Heart right ventricle (tissue), 16 donors: Measurements from ENCODE around the gene SPATA31D1. TPM values are rescaled to one million over a fixed set of nuclear protein-coding genes. Genes with fewer than 3 reads are reported as not detected.

Experiments
- ATAC-seq, 8 donors: fragments of 200-7000 bp; cut with Tn5 transposase; one replicate each; pipeline ENCODE4 v1.9.1; 2020; ENCODE audit warnings: mild to moderate bottlenecking in 8 of 8, moderate library complexity in 8 of 8, moderate number of reproducible peaks in 1 of 8
- DNase-seq, 2 donors: peaks; one replicate each; pipeline ENCODE4 v3.0.0-alpha.2; 2020
- H3K27ac ChIP-seq, 10 donors: fragments of 200-600 bp; sonication (generic) in 2 of 10; one replicate each; pipeline versions ENCODE4 v1.5.0 to v1.8.0; 2020 to 2022; ENCODE audit warnings: mild to moderate bottlenecking in 3 of 10
- H3K27me3 ChIP-seq, 7 donors: fragments of 200-600 bp; one replicate each; pipeline ENCODE4 v1.8.0; 2021 to 2022; ENCODE audit warnings: mild to moderate bottlenecking in 2 of 7
- H3K36me3 ChIP-seq, 9 donors: fragments of 200-600 bp; sonication (generic) in 1 of 9; one replicate each; pipeline versions ENCODE4 v1.5.0 to v1.8.0; 2020 to 2022; ENCODE audit warnings: mild to moderate bottlenecking in 2 of 9
- H3K4me1 ChIP-seq, 9 donors: fragments of 200-600 bp; sonication (generic) in 1 of 9; one replicate each; pipeline versions ENCODE4 v1.5.0 to v1.8.0; 2020 to 2022; ENCODE audit warnings: mild to moderate bottlenecking in 4 of 9
- H3K4me3 ChIP-seq, 10 donors: fragments of 200-600 bp; sonication (generic) in 2 of 10; one replicate each; pipeline versions ENCODE4 v1.5.0 to v1.8.0; 2020 to 2022; ENCODE audit warnings: mild to moderate bottlenecking in 7 of 10, moderate library complexity in 2 of 10
- H3K9me3 ChIP-seq, 11 donors: fragments of 200-600 bp in 10 of 11; sonication (generic) in 2 of 11; one replicate each; pipeline versions ENCODE4 v1.5.0 to v1.8.0; 2013 to 2022; ENCODE audit warnings: mild to moderate bottlenecking in 2 of 11, control low read depth in 1 of 11, moderate library complexity in 1 of 11
- CTCF ChIP-seq, 9 donors: fragments of 200-600 bp; sonication (generic) in 2 of 9; IDR thresholded peaks; one replicate each; pipeline versions ENCODE4 v1.5.0 to v1.8.0; 2021 to 2022; ENCODE audit warnings: antibody characterized with exemption in 9 of 9, mild to moderate bottlenecking in 5 of 9, moderate library complexity in 1 of 9
- WGBS, 2 donors: extraction: QIAGEN DNeasy Blood & Tissue Kit; methylation state at CpG; one replicate each; pipeline ENCODE4 v1.1.7; 2013; ENCODE audit warnings: inconsistent platforms in 1 of 2; 5-methylcytosine and 5-hydroxymethylcytosine counted together
- intact Hi-C, 10 donors: fragments of 100-400 bp; cut with DNase I; formaldehyde crosslinking; loops; one replicate each; pipeline versions ENCODE4 v1.11.1 to v1.14.2; 2022
- polyA plus RNA-seq, 2 donors: library from polyadenylated mRNA; stranded (reverse); fragments of 200-250 nt; gene quantifications; one replicate each; pipeline ENCODE4 v1.2.3, GENCODE V29; 2013
- total RNA-seq, 10 donors: library from RNA; stranded (reverse); fragmentation: NEBNext Ultra II Directional in 3 of 10; extraction: Animal tissue kit (Norgen Biotek cat#: 25700) in 3 of 10; gene quantifications; one replicate each; pipeline versions ENCODE4 v1.2.1 to v1.2.4, GENCODE V29; 2021 to 2023
- donor health status: Arrhythmogenic right ventricular cardiomyopathy.
- donor health status: ischemic (EF 13 %, LVEDD 7.1; RV severe dilation, severe dysfunction).
- donor health status: healthy with polysubstance abuse.
- donor health status: DM: no; HTN: yes; CAD: no.
- donor health status: DM: no; HTN: no; CAD: no.
- donor health status: ischemic (EF 25% LVEDD 6.9; RV normal size, moderate dysfunction).
- donor health status: ischemic (EF 25% LVEDD 5.7; RV mildly dilated, moderate dysfunction).
- donor health status: healthy.
- donor health status: DM: yes; HTN: yes; CAD: no.
- donor health status: Ischemic cardiomyopathy.
- donor health status: ischemic (EF 35%, LVEDD 5.7; RV mildly dilated, moderate dysfunction).
- donor health status: nonischemic (EF 11% LVEDD 7.7; RV severe dilation, severe dysfunction).
- donor health status: DM: yes; HTN: yes; CAD: no.
- donor health status: PGD.
- donor health status: ischemic (EF 29% LVEDD 5.4; RV normal size, mild dysfunction).
- donor health status: nonischemic (EF 23%, LVEDD 6.1; RV moderate dilation, normal function).

Gene SPATA31D1
- total and polyA plus RNA-seq, 12 donors: 0.07 TPM; not detected in 11

- peaks cover 0 to 3% (median 0%) of the 10 kb centered on the region in 11 donors for H3K9me3 ChIP-seq
- no peak overlapping the region for H3K4me3 ChIP-seq
- H3K36me3 ChIP-seq: no peaks in the 10 kb centered on the region
- H3K27me3 ChIP-seq: no peaks in the 10 kb centered on the region
- no peak for TF ChIP-seq CTCF (IDR thresholded peaks at IDR 0.05)
- ATAC-seq (peak in 1 of 8 donors; percentile 25), DNase-seq (no peak)
- no peak overlapping the region for H3K27ac ChIP-seq
- peaks cover 0 to 5% (median 0%) of the 10 kb centered on the region in 9 donors for H3K4me1 ChIP-seq
- intact Hi-C loops: no loop called here
Observed at GRCh38 chr9:81999806-82000205, 11.2 kb downstream of the SPATA31D1 start.

GRCh38 chr9:82010711-82011110 is 22.1 kb downstream of the SPATA31D1 start:
- no peak for TF ChIP-seq CTCF (IDR thresholded peaks at IDR 0.05)
- H3K36me3 ChIP-seq: no peaks in the 10 kb centered on the region
- no peaks in the 10 kb centered on the region for H3K27me3 ChIP-seq
- intact Hi-C loops: no loop called here
- no peak overlapping the region for H3K27ac ChIP-seq
- ATAC-seq (no peak), DNase-seq (no peak)
- H3K9me3 ChIP-seq: peaks cover 0 to 17% (median 8%) of the 10 kb centered on the region in 11 donors
- no peaks in the 10 kb centered on the region for H3K4me1 ChIP-seq
- WGBS, 2 donors: 85 to 87% methylated on average over 1 of the region's 1 CpG
- H3K4me3 ChIP-seq: no peak overlapping the region

- ATAC-seq (no peak), DNase-seq (no peak)
- WGBS, 2 donors: 71 to 81% methylated on average over 3 of the region's 3 CpGs
- H3K36me3 ChIP-seq: no peaks in the 10 kb centered on the region
- intact Hi-C loops: no loop called here
- no peak overlapping the region for H3K4me3 ChIP-seq
- H3K27me3 ChIP-seq: no peaks in the 10 kb centered on the region
- peaks cover 0 to 21% (median 8%) of the 10 kb centered on the region in 11 donors for H3K9me3 ChIP-seq
- TF ChIP-seq CTCF (IDR thresholded peaks at IDR 0.05): no peak
- no peaks in the 10 kb centered on the region for H3K4me1 ChIP-seq
- H3K27ac ChIP-seq: no peak overlapping the region
Observed at GRCh38 chr9:82011133-82011532, 22.6 kb downstream of the SPATA31D1 start.

- Histone ChIP-seq H3K4me3 (no peak overlapping the region), H3K4me1 (no peaks in the 10 kb centered on the region), H3K27ac (no peak overlapping the region), H3K27me3 (no peaks in the 10 kb centered on the region), H3K36me3 (no peaks in the 10 kb centered on the region), H3K9me3 (peaks cover 0 to 26% (median 8%) of the 10 kb centered on the region in 11 donors)
- TF ChIP-seq CTCF (IDR thresholded peaks at IDR 0.05): no peak
- ATAC-seq (no peak), DNase-seq (no peak)
- 91 to 93% methylated on average over 1 of the region's 1 CpG for WGBS, 2 donors
- intact Hi-C loops: no loop called here
Observed at GRCh38 chr9:82012276-82012675, 23.7 kb downstream of the SPATA31D1 start.
